B cell (primary cell): Measurements from ENCODE around the gene SPX. TPM values are rescaled to one million over a fixed set of nuclear protein-coding genes. Genes with fewer than 3 reads are reported as not detected.

ENCODE experiments used
- ATAC-seq: fragments of 200-7000 bp; cut with Tn5 transposase; one replicate; pipeline ENCODE4 v1.10.0; 2021; ENCODE audit warnings: low read depth, mild to moderate bottlenecking, moderate number of reproducible peaks, moderate library complexity
- CTCF ChIA-PET: fragments of 350-600 bp; sonication (Branson Sonifier 250); formaldehyde crosslinking; loops from one replicate; lab custom pipeline; 2021; ENCODE audit warnings: antibody characterized with exemption, inconsistent platforms; lab: Charles Lee
- POLR2A ChIA-PET: fragments of 350-600 bp; sonication (Branson Sonifier 250); formaldehyde crosslinking; loops from one replicate; lab custom pipeline; 2021; ENCODE audit warnings: antibody characterized with exemption; lab: Charles Lee
- DNase-seq: peaks from one replicate; pipeline ENCODE4 v3.0.0; 2013
- H2AFZ ChIP-seq: 2 replicates; pipeline ENCODE4 v1.6.1; 2012; ENCODE audit warnings: mild to moderate bottlenecking, low read depth, low read length; ENCODE audit not compliant: insufficient read depth, poor library complexity, severe bottlenecking
- H3K27ac ChIP-seq, 2 donors: 1 replicate in 1 of 2; 2 replicates in 1 of 2; pipeline ENCODE4 v1.5.1; 2012 to 2013; ENCODE audit warnings: low read length in 2 of 2, mild to moderate bottlenecking in 2 of 2, moderate library complexity in 1 of 2
- H3K27me3 ChIP-seq, 4 experiments: fragments of 200-600 bp in 1 of 4; sonication (generic) in 1 of 4; replicated peaks in 1 of 4; 1 replicate in 2 of 4; 2 replicates in 2 of 4; pipeline versions ENCODE4 v1.6.1 to v1.7.0; 2013 to 2016; ENCODE audit warnings: low read length in 3 of 4, mild to moderate bottlenecking in 2 of 4, mixed read lengths in 1 of 4, moderate library complexity in 1 of 4; ENCODE audit not compliant: insufficient read depth in 4 of 4, control insufficient read depth in 3 of 4; ENCODE audit errors: control extremely low read depth in 1 of 4
- H3K36me3 ChIP-seq, 2 experiments: replicated peaks in 1 of 2; 1 replicate in 1 of 2; 2 replicates in 1 of 2; pipeline versions ENCODE4 v1.6.1 to v1.7.1; 2013; ENCODE audit warnings: low read length in 1 of 2; ENCODE audit not compliant: insufficient read depth in 2 of 2, control insufficient read depth in 1 of 2; ENCODE audit errors: control extremely low read depth in 1 of 2, extremely low read depth in 1 of 2
- H3K4me1 ChIP-seq, 2 donors: fragments of 200-600 bp in 1 of 2; sonication (generic) in 1 of 2; 1 replicate in 1 of 2; 2 replicates in 1 of 2; pipeline versions ENCODE4 v1.5.1 to v1.6.1; 2013 to 2017; ENCODE audit warnings: low read length in 2 of 2; ENCODE audit not compliant: control insufficient read depth in 2 of 2, insufficient read depth in 2 of 2
- H3K4me2 ChIP-seq: replicated peaks from 2 replicates; pipeline ENCODE3; 2012; ENCODE audit warnings: mild to moderate bottlenecking, low read depth, low read length; ENCODE audit not compliant: poor library complexity, severe bottlenecking
- H3K4me3 ChIP-seq, 5 experiments: fragments of 200-600 bp in 1 of 5; sonication (generic) in 1 of 5; 1 replicate in 3 of 5; 2 replicates in 2 of 5; pipeline versions ENCODE4 v1.5.1 to v1.7.0; 2011 to 2016; ENCODE audit warnings: low read length in 4 of 5, mild to moderate bottlenecking in 4 of 5, low read depth in 2 of 5, control low read depth in 1 of 5, moderate library complexity in 1 of 5; ENCODE audit not compliant: insufficient read depth in 1 of 5; ENCODE audit errors: control extremely low read depth in 1 of 5, extremely low read depth in 1 of 5
- H3K79me2 ChIP-seq: fragments of 200-600 bp; sonication (generic); one replicate; pipeline ENCODE4 v1.6.0; 2016; ENCODE audit warnings: low read length; ENCODE audit not compliant: control insufficient read depth, insufficient read depth
- H3K9ac ChIP-seq: fragments of 200-600 bp; sonication (generic); 2 replicates; pipeline ENCODE4 v1.6.1; 2017; ENCODE audit warnings: mild to moderate bottlenecking, low read length, moderate library complexity
- H3K9me3 ChIP-seq, 3 donors: one replicate each; pipeline versions ENCODE4 v1.6.1 to v1.7.1; 2013; ENCODE audit warnings: low read length in 2 of 3; ENCODE audit not compliant: control insufficient read depth in 2 of 3, insufficient read depth in 1 of 3; ENCODE audit errors: control extremely low read depth in 1 of 3
- H4K20me1 ChIP-seq: 2 replicates; pipeline ENCODE4 v1.6.0; 2012; ENCODE audit warnings: mild to moderate bottlenecking, low read length; ENCODE audit not compliant: insufficient read depth, control insufficient read depth, poor library complexity, severe bottlenecking
- H3K27ac Mint-ChIP-seq: one replicate; pipeline ENCODE4 v1.8.0; 2021; ENCODE audit warnings: mixed read lengths
- H3K27me3 Mint-ChIP-seq: one replicate; pipeline ENCODE4 v1.8.0; 2021; ENCODE audit warnings: mixed read lengths
- H3K4me1 Mint-ChIP-seq: one replicate; pipeline ENCODE4 v1.8.0; 2021; ENCODE audit warnings: mixed read lengths
- H3K4me3 Mint-ChIP-seq: one replicate; pipeline ENCODE4 v1.8.0; 2021; ENCODE audit warnings: mixed read lengths
- H3K9me3 Mint-ChIP-seq: one replicate; pipeline ENCODE4 v1.8.0; 2022; ENCODE audit warnings: mixed read lengths; ENCODE audit not compliant: insufficient read depth
- EZH2 ChIP-seq: IDR thresholded peaks from 2 replicates; pipeline ENCODE4 v1.6.1; 2012; ENCODE audit warnings: borderline replicate concordance, low read depth, mild to moderate bottlenecking, moderate library complexity, low read length; ENCODE audit not compliant: insufficient read depth, poor library complexity, severe bottlenecking
- WGBS: methylation state at CpG from one replicate; pipeline ENCODE4 v1.1.5; 2013; ENCODE audit warnings: missing lambda C conversion rate; ENCODE audit not compliant: insufficient coverage; 5-methylcytosine and 5-hydroxymethylcytosine counted together
- intact Hi-C: fragments of 100-400 bp; cut with micrococcal nuclease; formaldehyde crosslinking; loops from one replicate; pipeline ENCODE4 v1.10.0; 2022
- polyA plus RNA-seq: library from polyadenylated mRNA; depleted of rRNA; stranded (reverse); fragments of >200 nt; gene quantifications from 2 replicates; pipeline ENCODE4 v1.2.3, GENCODE V29; 2012
- total RNA-seq, 2 donors: library from RNA; stranded (reverse); fragments of 120-200 nt in 1 of 2; gene quantifications; 1 replicate in 1 of 2; 2 replicates in 1 of 2; pipeline versions ENCODE4 v1.2.3 to v1.2.4, GENCODE V29; 2013 to 2022
- TF ChIP-seq, protein P1 (sequence below): fragments of 200-600 bp; IDR thresholded peaks from one replicate; pipeline ENCODE4 v1.8.0; 2022; ENCODE audit warnings: antibody characterized with exemption, mild to moderate bottlenecking

SPX gene
- total and polyA plus RNA-seq, 2 donors (not counting 1 experiment from before 2014, with no cell fraction given), result 0.04 to 0.39 TPM

DNA sequence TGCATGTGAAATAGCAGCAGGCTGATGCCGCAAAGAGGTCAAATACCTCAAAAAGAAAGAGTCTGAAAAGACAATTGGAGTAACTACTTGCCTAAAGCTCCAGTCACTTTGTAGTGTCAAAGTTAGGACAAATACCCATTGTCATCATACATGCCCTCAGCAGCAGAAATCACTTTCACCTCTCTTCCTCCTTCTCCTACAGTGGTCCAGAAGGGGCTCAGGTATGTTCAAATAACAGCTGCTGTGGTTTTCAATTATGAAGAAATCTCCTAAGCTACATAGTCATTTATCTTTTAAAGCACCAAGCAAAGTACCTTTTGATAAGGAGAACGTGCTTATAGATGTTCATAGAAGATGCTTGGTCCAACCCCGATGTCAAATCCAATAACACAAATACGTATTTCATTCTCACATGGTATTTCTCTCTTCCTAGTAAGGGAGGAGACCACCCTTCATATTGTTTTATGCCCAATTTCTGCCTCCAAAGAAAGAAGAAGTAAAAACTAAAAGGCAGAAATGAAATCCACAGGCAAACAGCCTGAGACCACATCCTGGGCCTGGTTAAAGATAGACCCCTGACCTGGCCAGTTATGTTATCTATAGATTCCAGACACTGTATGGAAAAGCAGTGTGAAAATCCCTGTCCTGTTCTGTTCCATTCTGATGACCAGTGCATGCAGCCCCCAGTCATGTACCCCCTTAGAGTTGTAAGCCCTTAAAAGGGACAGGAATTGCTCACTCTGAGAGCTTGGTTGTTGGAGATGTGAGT is 54.8 kb downstream of the SPX start:
- Histone ChIP-seq H2AFZ (no peak overlapping the region), H3K27ac (no peak overlapping the region), H3K27me3 (no peaks in the 10 kb centered on the region), H4K20me1 (no peaks in the 10 kb centered on the region), H3K79me2 (no peaks in the 10 kb centered on the region), H3K9me3 (no peaks in the 10 kb centered on the region), H3K4me2 (no peak overlapping the region), H3K4me3 (no peak overlapping the region), H3K4me1 (no peaks in the 10 kb centered on the region), H3K36me3 (no peaks in the 10 kb centered on the region), H3K9ac (no peak overlapping the region)
- H3K27me3 Mint-ChIP-seq, result peaks cover 44% of the 10 kb centered on the region
- POLR2A ChIA-PET, result no interaction called here
- WGBS, result 100% methylated on average over 1 of the region's 4 CpGs
- H3K4me1 Mint-ChIP-seq, result no peaks in the 10 kb centered on the region
- no peak for TF ChIP-seq EZH2
- TF ChIP-seq, protein P1, sequence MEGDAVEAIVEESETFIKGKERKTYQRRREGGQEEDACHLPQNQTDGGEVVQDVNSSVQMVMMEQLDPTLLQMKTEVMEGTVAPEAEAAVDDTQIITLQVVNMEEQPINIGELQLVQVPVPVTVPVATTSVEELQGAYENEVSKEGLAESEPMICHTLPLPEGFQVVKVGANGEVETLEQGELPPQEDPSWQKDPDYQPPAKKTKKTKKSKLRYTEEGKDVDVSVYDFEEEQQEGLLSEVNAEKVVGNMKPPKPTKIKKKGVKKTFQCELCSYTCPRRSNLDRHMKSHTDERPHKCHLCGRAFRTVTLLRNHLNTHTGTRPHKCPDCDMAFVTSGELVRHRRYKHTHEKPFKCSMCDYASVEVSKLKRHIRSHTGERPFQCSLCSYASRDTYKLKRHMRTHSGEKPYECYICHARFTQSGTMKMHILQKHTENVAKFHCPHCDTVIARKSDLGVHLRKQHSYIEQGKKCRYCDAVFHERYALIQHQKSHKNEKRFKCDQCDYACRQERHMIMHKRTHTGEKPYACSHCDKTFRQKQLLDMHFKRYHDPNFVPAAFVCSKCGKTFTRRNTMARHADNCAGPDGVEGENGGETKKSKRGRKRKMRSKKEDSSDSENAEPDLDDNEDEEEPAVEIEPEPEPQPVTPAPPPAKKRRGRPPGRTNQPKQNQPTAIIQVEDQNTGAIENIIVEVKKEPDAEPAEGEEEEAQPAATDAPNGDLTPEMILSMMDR, result no peak
- H3K27ac Mint-ChIP-seq, result no peak overlapping the region
- H3K4me3 Mint-ChIP-seq, result no peak overlapping the region
- ATAC-seq, result no peak
- CTCF ChIA-PET, result no interaction called here
- DNase-seq, result no peak
- intact Hi-C loops, result no loop called here
- H3K9me3 Mint-ChIP-seq, result no peaks in the 10 kb centered on the region

Other genes starting within 250 kb of the SPX start
- gene SLCO1A2, start 191.4 kb upstream of the SPX start, total RNA-seq, result 0.17 TPM in 1 of 2 replicates, not detected in the other
- gene SLCO1A2, start 191.4 kb upstream of the SPX start, polyA plus RNA-seq, result not detected in 2 replicates
- not detected in 2 replicates for gene IAPP, start 153.4 kb upstream of the SPX start, total RNA-seq
- not detected in 2 replicates for gene IAPP, start 153.4 kb upstream of the SPX start, polyA plus RNA-seq
- 28.4 and 31.2 TPM in 2 replicates for gene PYROXD1, start 88.6 kb upstream of the SPX start, total RNA-seq
- 22.1 and 34.9 TPM in 2 replicates for gene PYROXD1, start 88.6 kb upstream of the SPX start, polyA plus RNA-seq
- 54.8 and 56.3 TPM in 2 replicates for gene RECQL, start 24.7 kb upstream of the SPX start, total RNA-seq
- gene RECQL, start 24.7 kb upstream of the SPX start, polyA plus RNA-seq, result 13.9 and 14.4 TPM in 2 replicates
- 25.1 and 26.3 TPM in 2 replicates for gene GOLT1B, start 24.5 kb upstream of the SPX start, total RNA-seq
- gene GOLT1B, start 24.5 kb upstream of the SPX start, polyA plus RNA-seq, result 8.2 and 14.8 TPM in 2 replicates
- 0.10 TPM in 1 of 2 replicates, not detected in the other for gene GYS2, start 78.6 kb downstream of the SPX start, total RNA-seq
- gene GYS2, start 78.6 kb downstream of the SPX start, polyA plus RNA-seq, result not detected in 2 replicates
- 161 and 163 TPM in 2 replicates for gene LDHB, start 131.5 kb downstream of the SPX start, total RNA-seq
- 63.2 and 71.9 TPM in 2 replicates for gene LDHB, start 131.5 kb downstream of the SPX start, polyA plus RNA-seq
- not detected in 2 replicates for gene KCNJ8, start 248.4 kb downstream of the SPX start, total RNA-seq
- not detected in 2 replicates for gene KCNJ8, start 248.4 kb downstream of the SPX start, polyA plus RNA-seq